GM19025 (cell line): ENCODE data around the gene NFIA.
"Not testable (repeated sequence)": the region's sequence is repeated elsewhere in the genome, so short reads cannot be mapped to it uniquely, and the experiment has no call there.

Source experiments
- ATAC-seq: cut with Tn5 transposase; IDR thresholded peaks from one replicate; pipeline ENCODE4 v1.9.1; 2021; ENCODE audit warnings: mild to moderate bottlenecking, low read depth, moderate library complexity; ENCODE audit not compliant: unreplicated experiment

The NFIA gene

DNA sequence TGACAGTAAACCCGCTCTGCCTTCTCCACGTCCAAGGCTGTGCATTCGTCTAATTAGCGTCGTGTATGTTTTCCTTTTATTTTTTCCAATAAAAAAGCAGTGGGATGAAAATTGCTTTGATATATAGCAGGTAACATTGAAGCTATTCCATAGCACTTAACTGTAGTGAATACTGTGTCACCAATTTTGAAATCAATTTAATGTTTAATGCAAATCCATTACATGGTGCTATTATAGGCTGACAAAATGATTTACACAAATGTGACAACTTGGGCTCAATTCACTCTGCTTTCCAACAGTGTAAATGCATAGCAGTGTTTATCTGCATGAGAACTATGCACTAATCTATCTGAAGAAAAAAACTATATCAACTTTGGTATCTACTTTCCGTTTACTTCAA lies 377.8 kb downstream of the NFIA start:
- no peak for ATAC-seq

GRCh38 chr1:61461406-61462384 lies 379.3 kb downstream of the NFIA start:
- ATAC-seq, result no peak

DNA sequence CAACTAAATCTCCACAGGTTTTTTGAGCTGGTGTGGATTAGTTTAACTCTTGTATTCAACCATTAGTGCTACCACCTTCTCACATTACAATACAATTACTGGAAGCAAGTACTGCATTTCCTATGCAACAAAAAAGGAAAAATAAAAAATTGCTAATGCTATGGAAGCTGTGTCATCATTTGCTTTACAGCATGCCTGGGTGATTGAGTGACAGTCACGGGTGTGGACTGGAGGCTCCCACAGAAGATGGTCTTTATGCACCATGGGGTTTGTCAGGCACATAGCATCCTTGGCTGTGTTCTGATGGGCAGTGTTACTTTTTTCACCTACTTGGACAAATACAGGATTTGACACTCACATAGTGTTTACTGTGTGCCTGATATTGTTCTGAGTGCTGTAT lies 380.3 kb downstream of the NFIA start:
- ATAC-seq, result no peak

- ATAC-seq, result no peak
Observed at GRCh38 chr1:61463220-61463619, 380.9 kb downstream of the NFIA start.

DNA sequence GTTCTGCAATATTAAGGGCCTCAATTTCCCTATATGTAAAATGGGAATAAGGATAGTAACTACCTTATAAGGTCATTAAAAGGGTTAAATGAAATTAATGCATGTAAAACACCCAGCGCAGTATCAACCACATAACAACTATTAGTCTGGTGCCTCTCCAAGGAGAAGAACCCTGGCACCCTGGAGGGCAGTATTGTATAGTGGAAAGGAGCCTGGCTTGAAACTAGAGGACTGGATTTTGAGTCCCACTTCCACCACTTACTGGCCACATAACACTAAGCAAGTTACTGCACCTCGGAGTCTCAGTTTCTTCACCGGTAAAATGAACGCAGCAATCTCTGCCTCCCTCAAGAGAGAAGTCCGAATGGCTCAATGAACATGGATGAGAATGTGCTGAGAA lies 385.5 kb downstream of the NFIA start:
- not testable (repeated sequence) for ATAC-seq

GRCh38 chr1:61469365-61469764 lies 387.0 kb downstream of the NFIA start:
- ATAC-seq, result no peak

DNA sequence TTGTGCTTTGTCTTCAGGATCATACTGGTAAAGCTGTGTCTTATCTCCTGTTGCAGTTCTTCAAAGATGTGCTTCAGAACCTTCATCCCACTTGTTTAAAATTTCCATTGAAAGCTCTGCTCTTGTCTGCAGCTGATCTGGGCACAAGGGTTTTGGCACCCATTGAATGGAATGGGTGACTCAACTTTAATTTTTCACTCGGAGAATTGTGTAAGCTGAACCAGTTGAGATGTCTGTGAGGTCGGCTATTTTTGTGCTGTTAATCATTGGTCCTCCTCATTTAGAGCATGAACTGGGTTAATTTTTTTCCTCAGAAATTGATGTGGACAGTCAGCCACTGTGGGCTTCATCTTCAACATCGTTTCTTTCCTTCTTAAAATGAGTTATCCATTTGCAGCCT lies 390.5 kb downstream of the NFIA start:
- no peak for ATAC-seq

GRCh38 chr1:61474269-61474817 lies 392.0 kb downstream of the NFIA start:
- no peak for ATAC-seq

- ATAC-seq, result no peak
Observed at GRCh38 chr1:61474963-61475362, 392.6 kb downstream of the NFIA start.

DNA sequence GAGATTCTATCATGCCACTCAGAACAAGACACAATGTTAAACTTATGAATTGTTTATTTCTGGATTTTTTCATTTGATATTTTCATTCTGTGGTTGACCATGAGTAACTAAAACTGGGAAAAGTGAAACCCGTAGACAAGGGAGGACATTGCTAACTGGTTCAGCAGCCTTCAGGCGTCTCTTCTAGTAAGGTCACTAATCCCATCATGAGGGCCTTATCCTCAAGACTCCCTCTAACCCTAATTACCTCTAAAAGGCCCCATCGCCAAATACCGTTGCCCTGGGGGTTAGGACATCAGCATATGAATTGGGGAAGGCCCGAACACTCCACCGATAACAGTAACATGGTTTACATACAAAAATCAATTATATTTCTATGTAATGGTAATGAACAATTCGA lies 394.9 kb downstream of the NFIA start:
- no peak for ATAC-seq

- ATAC-seq, result no peak
Observed at GRCh38 chr1:61480273-61480935, 398.0 kb downstream of the NFIA start.

DNA sequence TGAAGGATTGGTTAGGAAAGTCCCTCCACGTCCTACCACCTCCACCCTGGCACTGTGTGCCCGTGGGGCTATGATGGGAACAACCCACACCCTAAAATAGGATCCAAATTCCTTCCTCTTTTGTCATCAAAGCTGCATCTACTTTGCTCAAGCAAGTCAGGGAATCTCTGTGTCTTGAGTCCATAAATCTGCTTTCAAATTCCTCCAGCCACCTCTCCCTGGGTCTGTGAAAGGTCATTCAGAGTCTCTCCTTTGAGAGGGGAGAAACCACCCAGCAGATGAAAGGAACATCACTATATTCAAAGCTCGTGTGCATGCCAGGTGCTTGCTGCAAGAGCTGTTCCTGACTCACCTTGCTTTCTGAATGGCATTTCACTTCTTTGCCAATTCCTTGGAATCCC lies 399.0 kb downstream of the NFIA start:
- ATAC-seq, result no peak

GRCh38 chr1:61482170-61482734 lies 399.9 kb downstream of the NFIA start:
- no peak for ATAC-seq

- ATAC-seq, result no peak
Observed at GRCh38 chr1:61486783-61487536, 404.6 kb downstream of the NFIA start.

DNA sequence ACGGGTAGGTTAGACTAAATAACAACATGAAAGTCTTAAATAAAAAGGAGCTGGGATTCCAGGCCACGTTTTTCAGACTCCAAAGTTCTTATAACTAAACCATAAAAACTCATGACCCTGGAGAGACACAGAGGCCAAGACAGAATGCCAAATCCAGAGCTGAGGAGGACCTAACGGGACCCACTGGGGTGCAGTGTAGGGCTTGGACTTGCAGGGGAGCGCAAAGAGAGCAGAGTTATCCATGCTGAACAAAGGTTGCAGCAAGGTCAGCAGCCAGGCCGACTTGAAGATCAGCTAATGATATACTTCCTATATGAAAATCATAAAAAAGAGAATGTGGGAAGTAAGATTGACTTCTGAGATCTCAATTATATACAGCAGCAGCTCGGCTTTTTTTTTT lies 405.4 kb downstream of the NFIA start:
- no peak for ATAC-seq

DNA sequence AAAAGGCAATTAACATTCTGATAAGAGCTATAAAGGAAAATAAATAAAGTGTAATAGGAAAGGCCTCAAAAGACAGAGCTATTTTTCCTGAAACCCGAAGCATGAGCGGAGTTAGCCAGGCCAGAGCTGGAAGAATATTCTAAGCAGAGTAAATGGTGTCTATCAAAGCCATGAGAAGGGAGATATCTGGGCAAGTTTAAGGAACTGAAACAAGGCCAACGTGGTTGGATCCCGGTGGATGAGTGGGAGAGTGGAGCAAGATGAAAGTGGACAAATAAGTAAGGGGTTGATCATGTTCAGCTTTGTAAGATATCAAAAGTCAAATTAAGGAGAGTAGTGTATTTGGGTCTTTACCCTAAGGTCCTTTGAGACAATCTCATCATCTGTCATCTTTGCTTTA lies 408.6 kb downstream of the NFIA start:
- no peak for ATAC-seq

- no peak for ATAC-seq
Observed at GRCh38 chr1:61491497-61491896, 409.1 kb downstream of the NFIA start.

DNA sequence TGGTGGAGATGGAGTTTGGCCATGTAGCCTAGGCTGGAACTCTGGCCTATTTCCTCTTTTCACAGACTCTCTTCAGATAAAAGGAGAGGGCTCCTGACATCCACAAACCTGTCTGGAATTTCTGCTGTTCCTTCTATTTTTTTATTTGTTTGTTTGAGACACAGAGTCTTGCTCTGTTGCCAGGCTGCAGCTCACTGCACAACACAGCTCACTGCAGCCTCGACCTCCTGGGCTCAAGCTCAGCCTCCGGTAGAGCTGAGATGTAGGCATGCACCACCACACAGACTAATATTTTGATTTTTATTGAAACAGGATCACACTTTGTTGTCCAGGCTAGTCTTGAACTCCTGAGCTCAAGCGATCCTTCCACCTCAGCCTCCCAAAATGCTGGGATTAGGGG lies 411.6 kb downstream of the NFIA start:
- ATAC-seq, result no peak

DNA sequence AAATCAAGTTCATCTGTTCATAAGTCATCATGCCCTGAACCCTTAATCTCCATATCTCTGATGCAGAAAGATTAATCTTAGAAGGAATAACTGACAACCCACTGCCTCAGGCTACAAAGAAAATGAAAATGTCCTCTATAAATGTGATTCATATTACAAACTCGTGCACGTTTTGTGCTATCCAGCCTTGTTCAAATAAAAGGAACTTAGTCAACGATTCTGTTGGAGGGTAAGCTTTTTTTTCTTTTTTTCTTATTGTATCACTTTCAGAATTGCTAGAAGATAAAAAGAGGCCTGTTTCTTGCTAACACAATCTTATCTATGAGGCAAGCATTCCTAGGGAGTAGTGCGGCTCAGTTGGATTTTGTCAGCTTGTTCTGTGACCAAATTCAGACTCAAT lies 414.1 kb downstream of the NFIA start:
- ATAC-seq, result no peak

DNA sequence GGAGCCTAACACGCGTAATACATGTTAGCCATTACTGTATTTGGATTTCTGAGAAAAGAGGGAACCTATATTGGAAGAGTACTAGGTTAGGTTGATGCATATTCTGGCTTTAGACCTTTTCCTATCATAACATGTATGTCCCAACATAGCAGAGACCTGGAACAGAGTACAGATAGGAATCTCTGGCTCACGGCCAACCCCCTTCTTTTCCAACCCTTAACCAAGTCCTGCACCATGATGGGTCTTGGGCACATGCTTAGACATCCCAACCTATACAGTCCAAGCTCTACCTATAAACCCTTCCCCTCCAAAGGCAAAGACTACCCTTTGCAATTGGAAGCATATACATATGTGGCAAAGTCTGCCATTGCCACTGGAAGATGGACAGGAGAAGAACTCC lies 414.7 kb downstream of the NFIA start:
- ATAC-seq, result no peak

DNA sequence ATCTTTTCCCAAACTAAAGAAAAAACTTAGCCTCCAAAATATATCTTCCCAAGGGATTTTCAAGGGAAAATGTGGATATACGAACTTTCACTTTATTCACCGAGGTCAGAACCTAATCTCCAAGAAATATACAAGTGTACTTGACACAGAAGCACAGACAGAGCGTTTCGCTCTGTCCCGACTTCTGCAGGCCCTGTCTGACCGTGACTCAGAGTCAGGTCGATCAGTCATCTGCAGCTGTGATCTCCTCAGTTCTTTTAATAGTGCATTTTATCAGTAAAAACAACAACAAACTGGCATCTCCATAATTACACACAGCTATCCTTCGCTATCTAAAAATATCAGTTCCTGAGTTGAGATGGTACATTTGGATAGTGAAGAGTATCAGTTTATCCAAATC lies 416.0 kb downstream of the NFIA start:
- no peak for ATAC-seq
